Esophagus squamous epithelium (tissue), 5 donors: Measurements from ENCODE around the gene GPR31. TPM values are rescaled to one million over a fixed set of nuclear protein-coding genes. Genes with fewer than 3 reads are reported as not detected.

ENCODE experiments used
- DNase-seq: peaks from one replicate; lab custom pipeline; 2025; lab: John Stamatoyannopoulos, UW
- H3K27ac ChIP-seq, 4 donors: fragments of 200-600 bp; sonication (generic); one replicate each; pipeline ENCODE4 v1.5.1; 2016 to 2019; ENCODE audit warnings: mild to moderate bottlenecking in 1 of 4
- H3K27me3 ChIP-seq, 4 donors: fragments of 200-600 bp; sonication (generic); 1 replicate in 3 of 4; 2 replicates in 1 of 4; pipeline versions ENCODE4 v1.5.1 to v1.6.0; 2017 to 2021; ENCODE audit warnings: antibody characterized with exemption in 1 of 4
- H3K36me3 ChIP-seq, 3 donors: fragments of 200-600 bp; sonication (generic); one replicate each; pipeline ENCODE4 v1.5.1; 2016 to 2019
- H3K4me1 ChIP-seq, 3 donors: fragments of 200-600 bp; sonication (generic); one replicate each; pipeline ENCODE4 v1.5.1; 2017 to 2019
- H3K4me3 ChIP-seq, 4 donors: fragments of 200-600 bp; sonication (generic); 1 replicate in 3 of 4; 2 replicates in 1 of 4; pipeline ENCODE4 v1.5.1; 2016 to 2019; ENCODE audit warnings: mild to moderate bottlenecking in 2 of 4, moderate library complexity in 1 of 4
- H3K9me3 ChIP-seq, 3 donors: fragments of 200-600 bp; sonication (generic); one replicate each; pipeline ENCODE4 v1.5.1; 2016 to 2019
- POLR2A ChIP-seq, 4 donors: fragments of 450-650 bp; IDR thresholded peaks; one replicate each; pipeline ENCODE4 v1.6.1; 2017; ENCODE audit warnings: antibody characterized with exemption in 4 of 4, mild to moderate bottlenecking in 4 of 4, moderate library complexity in 3 of 4
- WGBS, 2 donors: methylation state at CpG; one replicate each; pipeline ENCODE4 v1.1.5; 2018; 5-methylcytosine and 5-hydroxymethylcytosine counted together
- intact Hi-C: fragments of 100-400 bp; cut with DNase I; formaldehyde crosslinking; loops from one replicate; pipeline ENCODE4 v1.15.0; 2022
- total RNA-seq, 4 donors: library from RNA; depleted of rRNA; stranded (reverse); fragments of >200 nt; gene quantifications; one replicate each; pipeline ENCODE4 v1.1.0, GENCODE V29; 2016
- TF ChIP-seq, protein P1 (sequence below), 6 experiments: fragments of 450-650 bp in 4 of 6; fragments of 200-600 bp in 2 of 6; sonication (generic) in 2 of 6; IDR thresholded peaks; one replicate each; pipeline ENCODE4 v1.5.1; 2016 to 2019; ENCODE audit warnings: antibody characterized with exemption in 6 of 6, mild to moderate bottlenecking in 4 of 6, moderate library complexity in 4 of 6
- donor health status: DM: yes; HTN: yes; CAD: no.

GPR31 gene
- total RNA-seq, 4 donors from 2014 or later: not detected

DNA sequence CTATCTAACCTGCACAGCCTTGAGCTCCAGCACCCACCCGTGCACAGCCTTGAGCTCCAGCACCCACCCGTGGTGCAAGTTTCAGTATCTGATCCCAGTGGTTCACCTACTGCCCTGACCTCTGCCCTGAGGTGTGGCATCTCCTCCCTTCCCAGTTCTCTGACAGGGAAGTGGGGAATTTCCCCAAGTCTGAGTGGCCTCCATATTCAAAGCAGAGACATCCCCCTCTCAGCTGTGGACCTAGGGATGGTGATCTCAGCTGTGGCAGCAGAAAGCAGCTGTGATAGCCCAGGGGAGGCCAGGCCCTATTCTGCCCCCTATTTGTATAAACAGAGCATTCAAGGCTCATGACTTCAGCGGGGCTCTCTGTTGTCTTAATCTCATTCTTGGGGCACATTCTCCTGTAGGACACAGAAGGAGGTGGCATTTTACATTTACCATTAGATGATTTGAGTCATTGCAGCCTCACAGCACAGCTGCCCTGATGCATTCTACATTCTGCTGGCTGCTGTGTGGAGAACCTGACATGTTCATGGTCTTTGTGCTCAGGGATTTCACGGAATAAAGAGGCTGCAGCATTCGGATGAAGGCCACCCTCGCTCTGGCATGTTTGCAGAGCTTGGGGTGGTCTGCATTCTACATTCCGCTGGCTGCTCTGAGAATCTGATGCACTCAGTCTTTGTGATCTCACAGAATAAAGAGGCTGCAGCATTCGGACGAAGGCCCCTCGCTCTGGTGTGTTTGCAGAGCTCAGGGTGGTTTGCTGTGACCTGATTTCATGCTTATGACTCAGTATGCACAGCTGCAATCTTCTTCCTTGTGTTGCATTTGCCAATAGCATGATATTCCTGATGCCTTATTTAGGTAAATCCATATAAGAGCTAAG, 16.9 kb downstream of the GPR31 start:
- H3K27me3 ChIP-seq: peaks cover 0 to 48% (median 0%) of the 10 kb centered on the region in 4 donors
- WGBS, 2 donors: 48 to 72% methylated on average over 5 to 10 of the region's 10 CpGs
- no peak for DNase-seq
- TF ChIP-seq POLR2A (IDR thresholded peaks at IDR 0.05): no peak
- intact Hi-C loops: loop anchor here (5.0 kb wide), 1 partner anchor 354 kb away; no protein-coding TSS in a partner anchor
- H3K4me1 ChIP-seq: no peaks in the 10 kb centered on the region
- H3K4me3 ChIP-seq: no peak overlapping the region
- no peaks in the 10 kb centered on the region for H3K36me3 ChIP-seq
- H3K27ac ChIP-seq: no peak overlapping the region
- H3K9me3 ChIP-seq: no peaks in the 10 kb centered on the region

DNA sequence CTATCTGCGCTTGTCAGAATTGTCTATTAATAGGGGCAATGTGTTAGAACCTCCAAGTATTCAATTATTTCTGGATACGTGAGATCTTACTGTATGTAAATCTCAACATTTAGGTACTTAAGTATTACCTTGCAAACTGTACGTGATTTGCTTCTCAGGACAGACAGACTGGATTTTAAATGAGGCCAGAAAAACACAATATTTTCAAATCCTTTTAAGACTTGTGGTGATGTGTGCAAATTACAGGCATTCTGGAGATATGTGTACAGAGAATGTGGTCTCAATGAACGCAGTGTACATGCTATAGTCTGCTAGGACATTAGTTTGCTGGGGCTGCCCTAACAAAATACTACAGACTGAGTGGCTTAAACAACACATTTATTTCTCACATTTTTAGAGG, 18.0 kb downstream of the GPR31 start:
- 89 to 91% methylated on average over 4 of the region's 4 CpGs for WGBS, 2 donors
- no peaks in the 10 kb centered on the region for H3K9me3 ChIP-seq
- intact Hi-C loops: loop anchor here (5.0 kb wide), 1 partner anchor 352 kb away; no protein-coding TSS in a partner anchor
- no peak overlapping the region for H3K27ac ChIP-seq
- no peaks in the 10 kb centered on the region for H3K36me3 ChIP-seq
- DNase-seq: no peak
- H3K4me3 ChIP-seq: no peak overlapping the region
- no peak for TF ChIP-seq POLR2A (IDR thresholded peaks at IDR 0.05)
- TF ChIP-seq, protein P1, sequence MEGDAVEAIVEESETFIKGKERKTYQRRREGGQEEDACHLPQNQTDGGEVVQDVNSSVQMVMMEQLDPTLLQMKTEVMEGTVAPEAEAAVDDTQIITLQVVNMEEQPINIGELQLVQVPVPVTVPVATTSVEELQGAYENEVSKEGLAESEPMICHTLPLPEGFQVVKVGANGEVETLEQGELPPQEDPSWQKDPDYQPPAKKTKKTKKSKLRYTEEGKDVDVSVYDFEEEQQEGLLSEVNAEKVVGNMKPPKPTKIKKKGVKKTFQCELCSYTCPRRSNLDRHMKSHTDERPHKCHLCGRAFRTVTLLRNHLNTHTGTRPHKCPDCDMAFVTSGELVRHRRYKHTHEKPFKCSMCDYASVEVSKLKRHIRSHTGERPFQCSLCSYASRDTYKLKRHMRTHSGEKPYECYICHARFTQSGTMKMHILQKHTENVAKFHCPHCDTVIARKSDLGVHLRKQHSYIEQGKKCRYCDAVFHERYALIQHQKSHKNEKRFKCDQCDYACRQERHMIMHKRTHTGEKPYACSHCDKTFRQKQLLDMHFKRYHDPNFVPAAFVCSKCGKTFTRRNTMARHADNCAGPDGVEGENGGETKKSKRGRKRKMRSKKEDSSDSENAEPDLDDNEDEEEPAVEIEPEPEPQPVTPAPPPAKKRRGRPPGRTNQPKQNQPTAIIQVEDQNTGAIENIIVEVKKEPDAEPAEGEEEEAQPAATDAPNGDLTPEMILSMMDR (IDR thresholded peaks at IDR 0.05): no peak
- peaks cover 0 to 38% (median 0%) of the 10 kb centered on the region in 4 donors for H3K27me3 ChIP-seq
- H3K4me1 ChIP-seq: no peaks in the 10 kb centered on the region

DNA sequence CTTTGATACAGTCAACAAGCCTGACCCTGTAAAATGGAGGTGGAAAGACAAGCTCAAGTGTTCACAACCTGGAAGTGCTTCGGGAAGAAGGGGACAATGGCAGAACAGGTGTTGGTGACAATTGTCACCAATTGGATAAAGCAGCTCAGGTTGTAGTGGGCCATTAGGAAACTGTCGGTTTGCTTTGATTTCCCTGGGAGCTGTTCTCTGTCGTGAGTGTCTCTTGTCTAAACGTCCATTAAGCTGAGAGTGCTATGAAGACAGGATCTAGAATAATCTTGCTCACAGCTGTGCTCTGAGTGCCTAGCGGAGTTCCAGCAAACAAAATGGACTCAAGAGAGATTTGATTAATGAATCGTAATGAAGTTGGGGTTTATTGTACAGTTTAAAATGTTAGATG, 19.9 kb downstream of the GPR31 start:
- 41 to 59% methylated on average over 6 of the region's 6 CpGs for WGBS, 2 donors
- H3K4me3 ChIP-seq: no peak overlapping the region
- peaks cover 0 to 20% (median 0%) of the 10 kb centered on the region in 4 donors for H3K27me3 ChIP-seq
- no peak for DNase-seq
- H3K9me3 ChIP-seq: no peaks in the 10 kb centered on the region
- TF ChIP-seq POLR2A (IDR thresholded peaks at IDR 0.05): no peak
- TF ChIP-seq, protein P1 (IDR thresholded peaks at IDR 0.05): no peak
- no peak overlapping the region for H3K27ac ChIP-seq
- intact Hi-C loops: no loop called here
- H3K36me3 ChIP-seq: no peaks in the 10 kb centered on the region
- no peaks in the 10 kb centered on the region for H3K4me1 ChIP-seq

DNA sequence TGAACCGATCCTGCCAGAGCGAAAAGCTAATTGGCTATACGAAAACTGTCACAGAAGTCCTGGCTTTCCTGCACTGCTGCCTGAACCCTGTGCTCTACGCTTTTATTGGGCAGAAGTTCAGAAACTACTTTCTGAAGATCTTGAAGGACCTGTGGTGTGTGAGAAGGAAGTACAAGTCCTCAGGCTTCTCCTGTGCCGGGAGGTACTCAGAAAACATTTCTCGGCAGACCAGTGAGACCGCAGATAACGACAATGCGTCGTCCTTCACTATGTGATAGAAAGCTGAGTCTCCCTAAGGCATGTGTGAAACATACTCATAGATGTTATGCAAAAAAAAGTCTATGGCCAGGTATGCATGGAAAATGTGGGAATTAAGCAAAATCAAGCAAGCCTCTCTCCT, 20.7 kb downstream of the GPR31 start:
- 94 to 95% methylated on average over 9 to 10 of the region's 10 CpGs for WGBS, 2 donors
- Histone ChIP-seq H3K9me3 (no peaks in the 10 kb centered on the region), H3K4me1 (no peaks in the 10 kb centered on the region), H3K4me3 (no peak overlapping the region), H3K27me3 (peaks cover 0 to 18% (median 0%) of the 10 kb centered on the region in 4 donors), H3K27ac (no peak overlapping the region), H3K36me3 (no peaks in the 10 kb centered on the region)
- TF ChIP-seq POLR2A (IDR thresholded peaks at IDR 0.05): no peak
- TF ChIP-seq, protein P1 (IDR thresholded peaks at IDR 0.05): no peak
- no peak for DNase-seq
- intact Hi-C loops: no loop called here

DNA sequence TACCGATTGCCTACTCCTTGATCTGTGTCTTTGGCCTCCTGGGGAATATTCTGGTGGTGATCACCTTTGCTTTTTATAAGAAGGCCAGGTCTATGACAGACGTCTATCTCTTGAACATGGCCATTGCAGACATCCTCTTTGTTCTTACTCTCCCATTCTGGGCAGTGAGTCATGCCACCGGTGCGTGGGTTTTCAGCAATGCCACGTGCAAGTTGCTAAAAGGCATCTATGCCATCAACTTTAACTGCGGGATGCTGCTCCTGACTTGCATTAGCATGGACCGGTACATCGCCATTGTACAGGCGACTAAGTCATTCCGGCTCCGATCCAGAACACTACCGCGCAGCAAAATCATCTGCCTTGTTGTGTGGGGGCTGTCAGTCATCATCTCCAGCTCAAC, 21.4 kb downstream of the GPR31 start:
- H3K27me3 ChIP-seq: peaks cover 0 to 13% (median 0%) of the 10 kb centered on the region in 4 donors
- intact Hi-C loops: no loop called here
- TF ChIP-seq POLR2A (IDR thresholded peaks at IDR 0.05): no peak
- TF ChIP-seq, protein P1 (IDR thresholded peaks at IDR 0.05): no peak
- DNase-seq: no peak
- no peaks in the 10 kb centered on the region for H3K9me3 ChIP-seq
- H3K27ac ChIP-seq: no peak overlapping the region
- no peak overlapping the region for H3K4me3 ChIP-seq
- WGBS, 2 donors: 82 to 85% methylated on average over 13 of the region's 13 CpGs
- H3K36me3 ChIP-seq: no peaks in the 10 kb centered on the region
- H3K4me1 ChIP-seq: no peaks in the 10 kb centered on the region
